Activated gamma-delta T cell (primary cell): ENCODE data around the gene RHOJ.
"Not testable (repeated sequence)": the region's sequence is repeated elsewhere in the genome, so short reads cannot be mapped to it uniquely, and the experiment has no call there.

Experiments used
- DNase-seq: peaks from one replicate; lab custom pipeline; 2025; lab: John Stamatoyannopoulos, UW

The RHOJ gene

GRCh38 chr14:63268771-63269170 is 64.5 kb downstream of the RHOJ start:
- DNase-seq = no peak

- no peak for DNase-seq
These were observed 65.5 kb downstream of the RHOJ start for GRCh38 chr14:63269561-63270225.

GRCh38 chr14:63273129-63273528 is 68.9 kb downstream of the RHOJ start:
- DNase-seq = no peak

- DNase-seq = no peak
These were observed 69.7 kb downstream of the RHOJ start for GRCh38 chr14:63273717-63274655.

GRCh38 chr14:63275611-63276010 is 71.4 kb downstream of the RHOJ start:
- DNase-seq = no peak

- no peak for DNase-seq
These were observed 71.8 kb downstream of the RHOJ start for GRCh38 chr14:63276016-63276415.

- no peak for DNase-seq
These were observed 72.5 kb downstream of the RHOJ start for GRCh38 chr14:63276492-63277342.

GRCh38 chr14:63277591-63278183 is 73.4 kb downstream of the RHOJ start:
- no peak for DNase-seq

- DNase-seq = not testable (repeated sequence)
These were observed 75.7 kb downstream of the RHOJ start for GRCh38 chr14:63279933-63280332.

GRCh38 chr14:63282997-63283883 is 79.0 kb downstream of the RHOJ start:
- no peak for DNase-seq

GRCh38 chr14:63283884-63284248 is 79.6 kb downstream of the RHOJ start:
- no peak for DNase-seq

GRCh38 chr14:63286071-63286470 is 81.8 kb downstream of the RHOJ start:
- no peak for DNase-seq

- DNase-seq = no peak
These were observed 83.6 kb downstream of the RHOJ start for GRCh38 chr14:63287666-63288483.

- no peak for DNase-seq
These were observed 84.6 kb downstream of the RHOJ start for GRCh38 chr14:63288853-63289252.

- no peak for DNase-seq
These were observed 86.6 kb downstream of the RHOJ start for GRCh38 chr14:63290741-63291430.

GRCh38 chr14:63292805-63293204 is 88.6 kb downstream of the RHOJ start:
- DNase-seq = no peak

GRCh38 chr14:63295231-63295685 is 91.0 kb downstream of the RHOJ start:
- DNase-seq = no peak

- no peak for DNase-seq
These were observed 91.9 kb downstream of the RHOJ start for GRCh38 chr14:63296060-63296563.
